Body of pancreas (tissue), 4 donors: ENCODE results near the gene ERCC5. TPM values are rescaled to one million over a fixed set of nuclear protein-coding genes. Genes with fewer than 3 reads are reported as not detected.

ENCODE experiments used
- ATAC-seq: fragments of 150-250 bp; one replicate; pipeline ENCODE4 v1.9.1; 2016
- DNase-seq, 4 donors: peaks; one replicate each; pipeline ENCODE4 v3.0.0-alpha.2; 2019
- H3K27ac ChIP-seq, 4 donors: fragments of 200-600 bp; sonication (generic); 1 replicate in 3 of 4; 2 replicates in 1 of 4; pipeline versions ENCODE4 v1.5.1 to v1.6.1; 2016 to 2019; ENCODE audit warnings: mild to moderate bottlenecking in 1 of 4, mixed read lengths in 1 of 4, moderate library complexity in 1 of 4
- H3K27me3 ChIP-seq, 2 donors: fragments of 200-600 bp; sonication (generic); one replicate each; pipeline ENCODE4 v1.6.0; 2016; ENCODE audit warnings: mild to moderate bottlenecking in 1 of 2
- H3K36me3 ChIP-seq, 2 donors: fragments of 200-600 bp; sonication (generic); replicated peaks in 1 of 2; 2 replicates each; pipeline ENCODE4 v1.5.1; 2016; ENCODE audit warnings: low read depth in 2 of 2; ENCODE audit not compliant: insufficient read depth in 1 of 2
- H3K4me1 ChIP-seq: fragments of 200-600 bp; sonication (generic); one replicate; pipeline ENCODE4 v1.6.0; 2016
- H3K4me3 ChIP-seq, 2 donors: fragments of 200-600 bp; sonication (generic); 1 replicate in 1 of 2; 2 replicates in 1 of 2; pipeline ENCODE4 v1.5.1; 2016 to 2019
- H3K9me3 ChIP-seq, 3 donors: fragments of 200-600 bp; sonication (generic); 1 replicate in 2 of 3; 2 replicates in 1 of 3; pipeline ENCODE4 v1.5.1; 2016
- POLR2A ChIP-seq, 3 donors: fragments of 450-650 bp; IDR thresholded peaks; one replicate each; pipeline ENCODE4 v1.6.1; 2016; ENCODE audit warnings: antibody characterized with exemption in 3 of 3, mild to moderate bottlenecking in 2 of 3
- WGBS, 2 donors: methylation state at CpG; one replicate each; pipeline ENCODE4 v1.1.5; 2017; 5-methylcytosine and 5-hydroxymethylcytosine counted together
- intact Hi-C: fragments of 100-400 bp; cut with DNase I; formaldehyde crosslinking; loops from one replicate; pipeline ENCODE4 v1.15.1; 2023
- total RNA-seq, 2 donors: library from RNA; depleted of rRNA; stranded (reverse); fragments of >200 nt; gene quantifications; one replicate each; pipeline ENCODE4 v1.1.0, GENCODE V29; 2016
- TF ChIP-seq, protein P1 (sequence below), 7 experiments: fragments of 450-650 bp in 4 of 7; fragments of 200-600 bp in 3 of 7; sonication (generic) in 3 of 7; IDR thresholded peaks; one replicate each; pipeline ENCODE4 v1.5.1; 2016 to 2019; ENCODE audit warnings: antibody characterized with exemption in 7 of 7

ERCC5 gene
- total RNA-seq, 2 donors from 2014 or later: 31.9 to 42.8 TPM

DNA sequence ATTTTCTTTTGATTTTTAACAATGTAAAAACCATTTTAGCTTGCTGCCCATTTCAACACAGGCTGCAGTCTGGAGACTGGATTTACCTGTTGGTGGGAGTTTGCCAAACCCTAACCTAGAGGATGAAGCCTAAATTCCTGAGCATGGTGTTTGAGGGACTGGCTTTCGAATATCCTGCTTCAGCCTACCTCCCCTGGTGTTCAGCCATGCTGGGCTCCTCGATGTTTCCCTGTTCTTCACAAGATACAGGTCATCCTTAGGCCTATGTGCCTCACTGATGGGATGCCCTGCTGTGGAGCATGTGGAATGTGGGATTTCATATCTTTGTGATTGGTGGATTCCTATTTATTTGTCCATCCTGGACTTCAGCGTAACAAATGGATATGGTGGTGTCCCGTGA is 20.4 kb upstream of the ERCC5 start:
- DNase-seq (no peak), ATAC-seq (no peak)
- Histone ChIP-seq H3K4me1 (peaks cover 1% of the 10 kb centered on the region), H3K27ac (no peak overlapping the region), H3K9me3 (no peaks in the 10 kb centered on the region), H3K27me3 (no peaks in the 10 kb centered on the region), H3K4me3 (no peak overlapping the region), H3K36me3 (peaks cover 0 to 18% of the 10 kb centered on the region in 2 donors)
- TF ChIP-seq, protein P1, sequence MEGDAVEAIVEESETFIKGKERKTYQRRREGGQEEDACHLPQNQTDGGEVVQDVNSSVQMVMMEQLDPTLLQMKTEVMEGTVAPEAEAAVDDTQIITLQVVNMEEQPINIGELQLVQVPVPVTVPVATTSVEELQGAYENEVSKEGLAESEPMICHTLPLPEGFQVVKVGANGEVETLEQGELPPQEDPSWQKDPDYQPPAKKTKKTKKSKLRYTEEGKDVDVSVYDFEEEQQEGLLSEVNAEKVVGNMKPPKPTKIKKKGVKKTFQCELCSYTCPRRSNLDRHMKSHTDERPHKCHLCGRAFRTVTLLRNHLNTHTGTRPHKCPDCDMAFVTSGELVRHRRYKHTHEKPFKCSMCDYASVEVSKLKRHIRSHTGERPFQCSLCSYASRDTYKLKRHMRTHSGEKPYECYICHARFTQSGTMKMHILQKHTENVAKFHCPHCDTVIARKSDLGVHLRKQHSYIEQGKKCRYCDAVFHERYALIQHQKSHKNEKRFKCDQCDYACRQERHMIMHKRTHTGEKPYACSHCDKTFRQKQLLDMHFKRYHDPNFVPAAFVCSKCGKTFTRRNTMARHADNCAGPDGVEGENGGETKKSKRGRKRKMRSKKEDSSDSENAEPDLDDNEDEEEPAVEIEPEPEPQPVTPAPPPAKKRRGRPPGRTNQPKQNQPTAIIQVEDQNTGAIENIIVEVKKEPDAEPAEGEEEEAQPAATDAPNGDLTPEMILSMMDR (IDR thresholded peaks at IDR 0.05): no peak
- TF ChIP-seq POLR2A (IDR thresholded peaks at IDR 0.05): no peak
- 93 to 98% methylated on average over 4 of the region's 4 CpGs for WGBS, 2 donors
- intact Hi-C loops: no loop called here

DNA sequence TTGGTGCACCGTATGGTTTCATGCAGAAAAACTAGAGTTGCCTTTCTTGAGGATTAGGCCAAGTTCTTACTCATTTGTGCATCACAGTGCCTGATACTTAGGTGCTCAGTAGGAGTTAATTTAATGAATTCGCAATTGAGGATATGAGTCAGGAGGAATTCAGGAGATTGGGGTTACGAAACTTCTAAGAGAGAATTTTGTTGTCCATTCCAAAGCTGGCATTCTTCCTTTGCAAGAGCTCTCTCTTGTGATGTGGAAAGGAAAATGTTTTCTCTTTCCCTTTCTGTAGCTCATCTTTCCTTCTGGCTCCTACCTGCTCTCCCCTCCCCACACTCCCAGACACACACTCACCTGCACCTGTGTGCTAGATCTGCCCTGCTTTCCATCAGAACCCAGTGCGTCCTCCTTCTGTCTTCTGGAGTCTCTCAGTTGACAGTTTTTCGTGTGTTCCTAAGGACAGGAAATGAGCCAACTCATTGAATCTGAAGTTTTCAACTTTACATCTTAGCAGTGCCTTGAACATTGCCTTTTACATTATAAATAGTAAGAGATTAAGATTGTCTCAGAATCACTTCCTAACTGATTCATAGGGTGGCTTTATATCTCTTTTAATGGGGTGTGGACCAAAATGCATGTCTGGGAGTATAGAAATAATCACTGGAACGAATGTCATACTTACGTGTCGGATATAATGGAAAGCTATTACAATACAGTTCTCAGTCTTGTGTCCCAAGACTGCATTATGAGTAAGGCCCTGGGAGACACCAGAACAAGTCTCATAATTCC is 19.7 kb upstream of the ERCC5 start:
- H3K4me3 ChIP-seq: no peak overlapping the region
- no peaks in the 10 kb centered on the region for H3K27me3 ChIP-seq
- H3K27ac ChIP-seq: no peak overlapping the region
- H3K4me1 ChIP-seq: peaks cover 5% of the 10 kb centered on the region
- ATAC-seq: no peak
- H3K9me3 ChIP-seq: no peaks in the 10 kb centered on the region
- WGBS, 2 donors: 84% methylated on average over 8 of the region's 8 CpGs
- no peak for TF ChIP-seq POLR2A (IDR thresholded peaks at IDR 0.05)
- TF ChIP-seq, protein P1 (IDR thresholded peaks at IDR 0.05): no peak
- intact Hi-C loops: no loop called here
- peaks cover 0 to 18% of the 10 kb centered on the region in 2 donors for H3K36me3 ChIP-seq
- DNase-seq: no peak

DNA sequence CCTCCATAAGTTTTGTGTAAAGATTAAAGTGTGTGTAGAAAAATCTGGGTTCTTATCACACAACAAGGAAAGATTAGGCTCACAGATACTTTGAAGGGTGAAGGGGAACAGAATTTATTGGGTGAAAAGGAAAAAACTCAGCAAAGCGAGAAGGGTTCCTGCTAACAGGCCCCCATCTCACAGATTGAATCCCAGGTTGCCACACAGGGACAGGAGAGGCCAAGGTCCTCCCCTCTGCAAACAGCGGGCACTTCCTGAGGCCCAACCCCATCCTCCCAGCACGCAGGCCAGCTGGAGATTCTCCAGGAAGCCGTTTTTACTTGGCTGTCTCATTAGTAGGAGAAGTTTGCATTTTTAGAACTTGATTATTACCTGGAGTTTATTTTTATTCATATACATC is 15.2 kb upstream of the ERCC5 start:
- TF ChIP-seq, protein P1 (IDR thresholded peaks at IDR 0.05): no peak
- TF ChIP-seq POLR2A (IDR thresholded peaks at IDR 0.05): no peak
- peaks cover 0 to 9% of the 10 kb centered on the region in 2 donors for H3K36me3 ChIP-seq
- H3K4me1 ChIP-seq: peaks cover 5% of the 10 kb centered on the region
- intact Hi-C loops: no loop called here
- DNase-seq (peak in 3 of 4 donors; percentile 24 to 43 (median 40)), ATAC-seq (no peak)
- H3K27ac ChIP-seq: no peak overlapping the region
- 28 to 36% methylated on average over 4 of the region's 4 CpGs for WGBS, 2 donors
- H3K27me3 ChIP-seq: no peaks in the 10 kb centered on the region
- no peak overlapping the region for H3K4me3 ChIP-seq
- H3K9me3 ChIP-seq: no peaks in the 10 kb centered on the region

DNA sequence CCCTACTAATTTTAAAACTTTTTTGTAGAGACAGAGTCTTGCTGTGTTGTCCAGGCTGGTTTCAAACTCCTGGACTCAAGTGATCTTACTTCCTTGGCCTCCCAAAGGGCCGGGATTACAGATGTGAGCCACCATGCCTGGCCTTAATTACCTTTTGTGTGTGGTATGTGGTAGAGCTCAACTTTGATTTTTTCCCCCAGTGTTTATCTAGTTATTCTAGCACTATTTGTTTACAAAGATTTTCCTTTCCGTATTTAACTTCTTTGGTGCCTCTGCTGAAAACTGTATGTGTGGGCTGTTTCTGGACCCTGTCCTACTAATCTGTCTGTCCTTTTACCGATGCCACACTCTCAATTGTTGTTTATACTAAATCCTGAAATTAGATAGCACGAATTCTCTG is 9.4 kb upstream of the ERCC5 start:
- intact Hi-C loops: no loop called here
- Histone ChIP-seq H3K27ac (no peak overlapping the region), H3K4me3 (no peak overlapping the region), H3K27me3 (no peaks in the 10 kb centered on the region), H3K9me3 (no peaks in the 10 kb centered on the region), H3K4me1 (no peaks in the 10 kb centered on the region), H3K36me3 (peaks cover 0 to 5% of the 10 kb centered on the region in 2 donors)
- 89 to 93% methylated on average over 4 of the region's 4 CpGs for WGBS, 2 donors
- DNase-seq: no peak
- TF ChIP-seq, protein P1 (IDR thresholded peaks at IDR 0.05): no peak
- TF ChIP-seq POLR2A (IDR thresholded peaks at IDR 0.05): no peak
- ATAC-seq: no peak

DNA sequence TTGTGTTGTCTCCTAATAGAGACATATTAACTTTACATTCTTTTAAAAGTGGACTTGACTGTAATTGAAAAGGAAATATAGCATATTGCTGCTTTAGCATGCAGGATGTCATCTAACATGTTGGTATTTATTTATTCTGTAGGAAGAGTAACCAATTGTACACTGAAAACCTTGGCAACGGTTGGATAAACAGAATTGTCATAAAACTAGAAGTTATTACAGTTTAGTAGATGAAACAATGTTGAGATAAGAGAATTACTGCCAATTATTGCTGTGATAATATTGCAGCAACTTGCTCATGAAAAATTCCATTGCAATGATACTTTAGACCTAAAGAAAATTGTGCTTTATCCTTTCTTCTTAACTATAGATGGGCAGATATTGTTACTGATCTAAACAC is 7.6 kb upstream of the ERCC5 start:
- no peak for DNase-seq
- Histone ChIP-seq H3K4me1 (no peaks in the 10 kb centered on the region), H3K27ac (no peak overlapping the region), H3K9me3 (no peaks in the 10 kb centered on the region), H3K4me3 (no peak overlapping the region), H3K36me3 (peaks cover 0 to 5% of the 10 kb centered on the region in 2 donors), H3K27me3 (no peaks in the 10 kb centered on the region)
- no peak for ATAC-seq
- 72 to 76% methylated on average over 1 of the region's 1 CpG for WGBS, 2 donors
- intact Hi-C loops: no loop called here
- TF ChIP-seq, protein P1 (IDR thresholded peaks at IDR 0.05): no peak
- TF ChIP-seq POLR2A (IDR thresholded peaks at IDR 0.05): no peak
